Keratinocyte (primary cell): ENCODE results near the gene GPR152. TPM values are rescaled to one million over a fixed set of nuclear protein-coding genes. Genes with fewer than 3 reads are reported as not detected.

Experiments
- DNase-seq: peaks from one replicate; pipeline ENCODE4 v3.0.0-alpha.2; 2011; ENCODE audit warnings: low read depth, missing footprints, low spot score
- FAIRE-seq: peaks from 2 replicates; lab custom pipeline; 2011; peaks lifted over from hg19 to GRCh38; lab: Jason Lieb, UNC
- H2AFZ ChIP-seq: 2 replicates; pipeline ENCODE4 v1.6.0; 2012; ENCODE audit warnings: low read length, control low read depth, inconsistent platforms; ENCODE audit not compliant: control insufficient read depth
- H3K27ac ChIP-seq: 2 replicates; pipeline ENCODE4 v1.5.1; 2011; ENCODE audit warnings: low read length; ENCODE audit not compliant: control insufficient read depth, insufficient read depth
- H3K27me3 ChIP-seq: 3 replicates; pipeline ENCODE4 v1.6.0; 2011; ENCODE audit warnings: low read length; ENCODE audit not compliant: control insufficient read depth, insufficient read depth; ENCODE audit errors: extremely low read depth
- H3K36me3 ChIP-seq, 2 experiments: 2 replicates in 1 of 2; 3 replicates in 1 of 2; pipeline ENCODE4 v1.5.1; 2011; ENCODE audit warnings: low read length in 2 of 2, mild to moderate bottlenecking in 1 of 2; ENCODE audit not compliant: control insufficient read depth in 2 of 2, insufficient read depth in 2 of 2; ENCODE audit errors: extremely low read depth in 1 of 2
- H3K4me1 ChIP-seq: 3 replicates; pipeline ENCODE4 v1.5.1; 2011; ENCODE audit warnings: low read length; ENCODE audit not compliant: control insufficient read depth, insufficient read depth; ENCODE audit errors: extremely low read depth
- H3K4me2 ChIP-seq: 3 replicates; pipeline ENCODE4 v1.6.0; 2011; ENCODE audit warnings: low read depth, low read length; ENCODE audit not compliant: control insufficient read depth, insufficient read depth; ENCODE audit errors: extremely low read depth
- H3K4me3 ChIP-seq, 3 experiments: fragments of 200-600 bp in 1 of 3; sonication (generic) in 1 of 3; 2 replicates in 2 of 3; 3 replicates in 1 of 3; pipeline ENCODE4 v1.5.1; 2011 to 2016; ENCODE audit warnings: low read length in 3 of 3, mild to moderate bottlenecking in 3 of 3, control low read depth in 2 of 3, inconsistent platforms in 1 of 3, low read depth in 1 of 3, mixed read lengths in 1 of 3, mixed run types in 1 of 3, moderate library complexity in 1 of 3; ENCODE audit not compliant: control insufficient read depth in 2 of 3, insufficient read depth in 2 of 3; ENCODE audit errors: extremely low read depth in 1 of 3
- H3K79me2 ChIP-seq: 2 replicates; pipeline ENCODE4 v1.6.0; 2012; ENCODE audit warnings: low read length; ENCODE audit not compliant: control insufficient read depth, insufficient read depth
- H3K9ac ChIP-seq: 3 replicates; pipeline ENCODE4 v1.6.0; 2011; ENCODE audit warnings: low read length; ENCODE audit not compliant: control insufficient read depth, insufficient read depth; ENCODE audit errors: extremely low read depth
- H3K9me1 ChIP-seq: 3 replicates; pipeline ENCODE4 v1.6.0; 2011; ENCODE audit warnings: low read length; ENCODE audit not compliant: control insufficient read depth, insufficient read depth; ENCODE audit errors: extremely low read depth
- H3K9me3 ChIP-seq: 2 replicates; pipeline ENCODE4 v1.5.1; 2012; ENCODE audit warnings: low read depth, low read length; ENCODE audit not compliant: control insufficient read depth
- H4K20me1 ChIP-seq: 3 replicates; pipeline ENCODE4 v1.6.0; 2011; ENCODE audit warnings: low read length; ENCODE audit not compliant: control insufficient read depth, insufficient read depth; ENCODE audit errors: extremely low read depth
- CTCF ChIP-seq, 3 experiments: IDR thresholded peaks in 1 of 3; conservative IDR thresholded peaks in 1 of 3; optimal IDR thresholded peaks in 1 of 3; 2 replicates in 2 of 3; 3 replicates in 1 of 3; pipeline versions ENCODE3 to v1.5.1; 2011; ENCODE audit warnings: low read length in 3 of 3, mild to moderate bottlenecking in 3 of 3, moderate library complexity in 2 of 3, control low read depth in 1 of 3, inconsistent platforms in 1 of 3; ENCODE audit not compliant: insufficient read depth in 2 of 3; ENCODE audit errors: extremely low read depth in 1 of 3
- EZH2 ChIP-seq: IDR thresholded peaks from one replicate; pipeline ENCODE4 v1.6.1; 2012; ENCODE audit warnings: inconsistent platforms, mild to moderate bottlenecking, low read length, moderate library complexity
- dilution Hi-C: fragments of 300-500 bp; cut with MboI; formaldehyde crosslinking; loops from one replicate; pipeline ENCODE4 v1.7.0; 2020; ENCODE audit warnings: low sequenced_read_pairs; ENCODE audit not compliant: extremely low pct_ligation_motif_present
- polyA plus RNA-seq, 5 experiments: library from polyadenylated mRNA; depleted of rRNA in 3 of 5; stranded (reverse) in 3 of 5; stranded (forward) in 1 of 5; unstranded in 1 of 5; fragments of >200 nt; gene quantifications; 1 replicate in 1 of 5; 2 replicates in 3 of 5; 3 replicates in 1 of 5; pipeline versions ENCODE4 v1.2.1 to v1.2.3, GENCODE V29; 2011 to 2012; ENCODE audit warnings: missing spikeins in 2 of 5, low read depth in 1 of 5, low replicate concordance in 1 of 5

GPR152 gene
- polyA plus RNA-seq, 1 donor (not counting 4 experiments of a cell fraction or from before 2014, with no cell fraction given) = not detected

- Histone ChIP-seq H3K9me3 (no peaks in the 10 kb centered on the region), H3K36me3 (peaks cover 28 to 38% of the 10 kb centered on the region in 2 experiments), H2AFZ (no peak overlapping the region), H3K27ac (no peak overlapping the region), H3K4me1 (no peaks in the 10 kb centered on the region), H4K20me1 (peaks cover 5% of the 10 kb centered on the region), H3K27me3 (no peaks in the 10 kb centered on the region), H3K9me1 (no peaks in the 10 kb centered on the region), H3K9ac (no peak overlapping the region), H3K4me2 (no peak overlapping the region), H3K79me2 (peaks cover 5% of the 10 kb centered on the region), H3K4me3 (no peak overlapping the region)
- FAIRE-seq = no peak
- no peak for DNase-seq
- dilution Hi-C loops = no loop called here
- TF ChIP-seq CTCF (optimal IDR thresholded peaks at IDR 0.05 in 1 of 3, IDR thresholded peaks at IDR 0.05 in 1 of 3, conservative IDR thresholded peaks at IDR 0.05 in 1 of 3; ENCODE audit: extremely low read depth in 1 of 3, insufficient read depth in 2 of 3, low read length in 3 of 3) = no peak
- no peak for TF ChIP-seq EZH2
Observed at GRCh38 chr11:67436459-67437081, 16.0 kb downstream of the GPR152 start.

GRCh38 chr11:67435727-67436458 lies 16.6 kb downstream of the GPR152 start:
- H3K4me2 ChIP-seq = no peak overlapping the region
- H3K9me1 ChIP-seq = no peaks in the 10 kb centered on the region
- no peaks in the 10 kb centered on the region for H3K9me3 ChIP-seq
- no peaks in the 10 kb centered on the region for H3K27me3 ChIP-seq
- TF ChIP-seq CTCF (optimal IDR thresholded peaks at IDR 0.05 in 1 of 3, IDR thresholded peaks at IDR 0.05 in 1 of 3, conservative IDR thresholded peaks at IDR 0.05 in 1 of 3; ENCODE audit: extremely low read depth in 1 of 3, insufficient read depth in 2 of 3, low read length in 3 of 3) (no peak), EZH2 (no peak)
- H3K4me1 ChIP-seq = no peaks in the 10 kb centered on the region
- H3K27ac ChIP-seq = no peak overlapping the region
- DNase-seq = no peak
- FAIRE-seq = no peak
- dilution Hi-C loops = no loop called here
- no peak overlapping the region for H2AFZ ChIP-seq
- peaks cover 5% of the 10 kb centered on the region for H4K20me1 ChIP-seq
- no peak overlapping the region for H3K4me3 ChIP-seq
- peaks cover 8% of the 10 kb centered on the region for H3K79me2 ChIP-seq
- H3K9ac ChIP-seq = no peak overlapping the region
- H3K36me3 ChIP-seq = peaks cover 35% of the 10 kb centered on the region in 2 experiments
